GM12864 (cell line): ENCODE results near the gene UNG.

Experiments used
- DNase-seq: peaks from one replicate; pipeline ENCODE4 v3.0.0-alpha.2; 2011; ENCODE audit warnings: low read depth
- H3K4me3 ChIP-seq: 2 replicates; pipeline ENCODE4 v1.5.1; 2011; ENCODE audit warnings: mild to moderate bottlenecking, low read depth, low read length, control low read depth
- TF ChIP-seq, protein P1 (sequence below): IDR thresholded peaks from 2 replicates; pipeline ENCODE4 v1.5.1; 2011; ENCODE audit warnings: low read depth, mild to moderate bottlenecking, moderate library complexity, low read length, control low read depth, inconsistent platforms; ENCODE audit errors: missing control alignments

UNG gene

DNA sequence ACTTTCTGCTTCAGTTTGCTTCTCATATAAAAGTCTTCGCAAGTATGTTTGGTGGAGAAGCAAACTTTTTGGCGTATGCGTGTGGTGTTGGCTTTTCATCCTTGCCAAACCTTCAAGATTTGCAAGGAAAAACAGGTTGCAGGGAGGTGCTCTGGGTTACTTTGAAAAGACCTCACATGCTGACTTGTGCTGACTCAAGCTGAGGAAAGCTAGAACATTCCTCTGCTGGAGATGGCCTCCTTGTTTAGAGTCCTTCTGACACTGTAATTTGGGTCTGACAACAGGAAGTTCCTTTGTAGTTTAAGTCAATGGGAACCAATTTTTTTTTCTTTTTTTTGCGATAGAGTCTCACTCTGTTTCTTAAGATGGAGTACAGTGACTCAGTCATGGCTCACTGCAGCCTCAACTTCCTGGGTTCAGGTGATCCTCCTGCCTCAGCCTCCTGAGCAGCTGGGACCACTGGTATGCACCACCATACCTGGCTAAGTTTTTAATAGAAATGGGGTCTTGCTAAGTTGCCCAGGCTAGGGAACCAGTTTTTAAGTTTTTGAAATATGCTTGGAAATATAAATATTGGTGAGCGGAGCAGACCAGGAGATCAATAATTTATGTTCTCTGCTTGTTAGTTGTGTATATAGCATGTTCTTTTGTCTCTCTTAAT, 16.4 kb downstream of the UNG start:
- no peak for DNase-seq
- TF ChIP-seq, protein P1, sequence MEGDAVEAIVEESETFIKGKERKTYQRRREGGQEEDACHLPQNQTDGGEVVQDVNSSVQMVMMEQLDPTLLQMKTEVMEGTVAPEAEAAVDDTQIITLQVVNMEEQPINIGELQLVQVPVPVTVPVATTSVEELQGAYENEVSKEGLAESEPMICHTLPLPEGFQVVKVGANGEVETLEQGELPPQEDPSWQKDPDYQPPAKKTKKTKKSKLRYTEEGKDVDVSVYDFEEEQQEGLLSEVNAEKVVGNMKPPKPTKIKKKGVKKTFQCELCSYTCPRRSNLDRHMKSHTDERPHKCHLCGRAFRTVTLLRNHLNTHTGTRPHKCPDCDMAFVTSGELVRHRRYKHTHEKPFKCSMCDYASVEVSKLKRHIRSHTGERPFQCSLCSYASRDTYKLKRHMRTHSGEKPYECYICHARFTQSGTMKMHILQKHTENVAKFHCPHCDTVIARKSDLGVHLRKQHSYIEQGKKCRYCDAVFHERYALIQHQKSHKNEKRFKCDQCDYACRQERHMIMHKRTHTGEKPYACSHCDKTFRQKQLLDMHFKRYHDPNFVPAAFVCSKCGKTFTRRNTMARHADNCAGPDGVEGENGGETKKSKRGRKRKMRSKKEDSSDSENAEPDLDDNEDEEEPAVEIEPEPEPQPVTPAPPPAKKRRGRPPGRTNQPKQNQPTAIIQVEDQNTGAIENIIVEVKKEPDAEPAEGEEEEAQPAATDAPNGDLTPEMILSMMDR: no peak
- H3K4me3 ChIP-seq: no peak overlapping the region

DNA sequence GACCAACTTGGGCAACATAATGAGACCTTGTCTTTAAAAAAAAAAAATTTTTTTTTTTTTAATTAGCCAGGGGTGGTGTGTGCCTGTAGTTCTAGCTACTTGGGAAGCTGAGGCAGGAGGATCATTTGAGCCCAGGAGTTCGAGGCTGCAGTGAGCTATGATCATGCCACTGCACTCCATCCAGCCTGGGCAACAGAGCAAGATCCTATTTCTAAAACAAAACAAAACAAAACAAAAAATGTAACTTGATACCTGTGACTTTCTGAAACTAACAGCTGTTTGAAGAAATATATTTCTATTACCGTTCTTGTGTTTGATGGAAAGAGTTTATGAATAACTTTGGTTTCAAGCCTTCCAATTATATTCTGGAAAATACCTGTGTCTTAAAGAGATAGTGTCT, 17.2 kb downstream of the UNG start:
- TF ChIP-seq, protein P1: no peak
- H3K4me3 ChIP-seq: no peak overlapping the region
- DNase-seq: no peak

- H3K4me3 ChIP-seq: no peak overlapping the region
- TF ChIP-seq, protein P1: no peak
- DNase-seq: no peak
Measured at GRCh38 chr12:109115404-109115757, 18.0 kb downstream of the UNG start.

GRCh38 chr12:109115758-109116610, 18.6 kb downstream of the UNG start, which contains the start of gene ACACB:
TSS of gene ACACB (plus strand) at chr12:109116587. CDS start at chr12:109139406, 22,819 bp downstream.
- no peak for DNase-seq
- TF ChIP-seq, protein P1: no peak
- no peak within 1 kb of the TSS for H3K4me3 ChIP-seq

- TF ChIP-seq, protein P1: no peak
- no peak overlapping the region for H3K4me3 ChIP-seq
- no peak for DNase-seq
Measured at GRCh38 chr12:109116611-109116949, 19.2 kb downstream of the UNG start.

DNA sequence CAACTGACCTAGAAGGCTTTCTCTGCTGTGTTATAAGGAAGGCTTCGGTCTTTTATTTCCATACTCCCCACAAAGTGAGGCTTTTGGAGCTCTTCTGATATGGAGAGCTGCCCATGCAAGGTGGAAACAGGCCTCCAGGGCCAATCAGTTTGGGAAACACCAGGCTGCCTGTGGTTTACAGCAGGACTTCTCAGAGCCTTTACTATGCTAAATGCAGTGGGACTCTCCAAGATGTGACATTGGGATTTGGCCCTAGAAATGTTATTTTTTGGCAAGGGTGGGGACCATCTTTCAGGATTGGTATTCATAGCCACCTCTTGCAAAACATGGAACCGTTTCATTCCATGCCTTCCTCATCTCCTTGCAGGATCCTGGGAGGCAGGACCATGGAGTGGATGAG, 22.7 kb downstream of the UNG start:
- H3K4me3 ChIP-seq: no peak overlapping the region
- no peak for DNase-seq
- TF ChIP-seq, protein P1: no peak

DNA sequence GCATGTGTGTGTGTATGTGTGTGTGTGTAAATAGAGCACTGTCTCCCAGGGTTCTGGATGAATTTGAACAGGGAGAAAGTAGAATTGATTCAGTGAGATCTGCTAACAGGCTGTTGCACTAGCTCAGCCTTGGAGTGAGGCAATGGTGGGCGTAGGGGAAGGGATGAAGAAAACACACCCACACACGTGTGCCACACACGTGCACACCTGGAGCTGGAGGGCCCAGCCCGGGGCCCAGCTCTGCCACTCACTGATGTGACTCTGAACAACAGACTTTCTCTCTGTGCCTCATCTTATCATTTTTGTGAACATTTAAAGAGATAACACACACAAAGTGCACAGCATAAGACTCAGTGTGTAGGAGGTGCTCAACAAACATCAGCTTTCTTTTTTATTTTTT, 23.2 kb downstream of the UNG start:
- DNase-seq: no peak
- H3K4me3 ChIP-seq: no peak overlapping the region
- TF ChIP-seq, protein P1: no peak
